CD4-positive, alpha-beta memory T cell (primary cell): ENCODE data around the gene TVP23A. TPM values are rescaled to one million over a fixed set of nuclear protein-coding genes. Genes with fewer than 3 reads are reported as not detected.
"Not testable (repeated sequence)": the region's sequence is repeated elsewhere in the genome, so short reads cannot be mapped to it uniquely, and the experiment has no call there.

Experiments
- CTCF ChIA-PET: fragments of 350-600 bp; sonication (Branson Sonifier 250); formaldehyde crosslinking; loops from one replicate; lab custom pipeline; 2021; ENCODE audit warnings: inconsistent platforms; ENCODE audit not compliant: partially characterized antibody; lab: Charles Lee
- POLR2A ChIA-PET: fragments of 350-600 bp; sonication (Branson Sonifier 250); formaldehyde crosslinking; loops from one replicate; lab custom pipeline; 2021; ENCODE audit not compliant: partially characterized antibody; lab: Charles Lee
- DNase-seq, 5 donors: peaks; one replicate each; pipeline versions ENCODE4 v3.0.0 to v3.0.0-alpha.2; 2020 to 2022; ENCODE audit warnings: mixed read lengths in 1 of 5
- H3K27ac ChIP-seq: one replicate; pipeline ENCODE4 v1.7.0; 2013; ENCODE audit warnings: low read depth, low read length
- H3K27me3 ChIP-seq: 2 replicates; pipeline ENCODE4 v1.7.0; 2013; ENCODE audit warnings: mild to moderate bottlenecking, low read length, moderate library complexity; ENCODE audit not compliant: insufficient read depth
- H3K36me3 ChIP-seq: 2 replicates; pipeline ENCODE4 v1.7.0; 2013; ENCODE audit warnings: mild to moderate bottlenecking, low read length, moderate library complexity; ENCODE audit not compliant: insufficient read depth
- H3K4me1 ChIP-seq: 2 replicates; pipeline ENCODE4 v1.7.0; 2013; ENCODE audit warnings: mild to moderate bottlenecking, low read length, moderate library complexity; ENCODE audit not compliant: insufficient read depth
- H3K4me3 ChIP-seq, 2 donors: one replicate each; pipeline ENCODE4 v1.7.0; 2013; ENCODE audit warnings: low read length in 2 of 2, mild to moderate bottlenecking in 1 of 2
- H3K9me3 ChIP-seq, 2 donors: one replicate each; pipeline ENCODE4 v1.7.0; 2013; ENCODE audit warnings: low read length in 2 of 2, control low read depth in 1 of 2; ENCODE audit not compliant: control insufficient read depth in 1 of 2
- H3K27ac Mint-ChIP-seq, 7 donors: one replicate each; pipeline ENCODE4 v1.8.0; 2020 to 2021; ENCODE audit warnings: mixed read lengths in 7 of 7, mild to moderate bottlenecking in 6 of 7, inconsistent platforms in 3 of 7, moderate library complexity in 3 of 7
- H3K27me3 Mint-ChIP-seq, 2 donors: one replicate each; pipeline ENCODE4 v1.8.0; 2020 to 2021; ENCODE audit warnings: mixed read lengths in 2 of 2
- H3K36me3 Mint-ChIP-seq, 2 donors: one replicate each; pipeline ENCODE4 v1.8.0; 2020 to 2021; ENCODE audit warnings: mixed read lengths in 2 of 2, inconsistent platforms in 1 of 2, mild to moderate bottlenecking in 1 of 2
- H3K4me1 Mint-ChIP-seq, 4 donors: one replicate each; pipeline ENCODE4 v1.8.0; 2020 to 2021; ENCODE audit warnings: mixed read lengths in 4 of 4, mild to moderate bottlenecking in 1 of 4
- H3K4me3 Mint-ChIP-seq, 8 donors: one replicate each; pipeline ENCODE4 v1.8.0; 2020 to 2021; ENCODE audit warnings: mixed read lengths in 8 of 8, mild to moderate bottlenecking in 7 of 8, moderate library complexity in 6 of 8, inconsistent platforms in 3 of 8
- H3K9me3 Mint-ChIP-seq, 8 donors: one replicate each; pipeline ENCODE4 v1.8.0; 2020 to 2021; ENCODE audit warnings: mixed read lengths in 8 of 8, mild to moderate bottlenecking in 5 of 8, inconsistent platforms in 3 of 8, moderate library complexity in 1 of 8
- intact Hi-C: fragments of 100-400 bp; cut with micrococcal nuclease; formaldehyde crosslinking; loops from one replicate; pipeline ENCODE4 v1.15.1; 2023
- polyA plus RNA-seq, 2 donors: library from polyadenylated mRNA; unstranded; fragments of 300-500 nt; fragmentation: Illumina TruSeq; gene quantifications; one replicate each; pipeline ENCODE4 v1.2.3, GENCODE V29; 2021
- total RNA-seq, 2 experiments: library from RNA; stranded (reverse); gene quantifications; one replicate each; pipeline ENCODE4 v1.2.3, GENCODE V29; 2021

TVP23A gene
- total and polyA plus RNA-seq, 4 experiments from 2014 or later = 0.18 TPM; not detected in 3

DNA sequence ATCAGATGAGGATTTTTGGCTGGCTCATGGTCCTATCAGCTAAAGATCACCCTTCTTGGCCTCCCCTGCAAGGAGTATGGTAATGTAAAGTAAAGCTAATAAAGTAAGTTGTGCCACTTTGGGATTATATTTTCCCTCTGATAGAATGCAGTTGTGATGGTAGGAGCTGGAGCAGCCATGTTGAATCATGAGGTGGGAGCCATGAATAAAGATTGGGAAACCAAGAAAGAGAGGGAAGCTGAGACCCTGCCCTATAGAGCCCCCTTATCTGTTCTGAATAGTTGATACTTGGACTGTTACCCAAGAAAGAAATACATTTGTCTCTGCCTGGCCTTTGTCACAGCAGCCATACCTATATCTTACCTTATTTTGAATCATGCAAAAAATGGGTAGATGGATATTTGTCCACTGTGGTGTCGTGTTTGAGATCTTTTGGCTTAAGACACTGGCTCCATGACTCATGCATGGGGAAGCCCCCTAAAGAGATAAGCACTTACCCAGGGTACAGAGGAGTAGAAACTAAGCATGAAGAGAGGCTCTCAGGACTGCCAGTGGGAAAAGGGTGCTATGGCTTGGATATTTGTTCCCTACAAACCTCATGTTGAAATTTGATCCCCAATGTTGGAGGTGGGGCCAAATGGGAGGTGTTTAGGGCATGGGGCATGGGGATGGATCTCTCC, 17.7 kb upstream of the TVP23A start:
- H3K27me3 ChIP-seq = no peaks in the 10 kb centered on the region
- Mint-ChIP-seq H3K27ac (no peak overlapping the region), H3K4me3 (no peak overlapping the region), H3K4me1 (no peaks in the 10 kb centered on the region), H3K27me3 (peaks cover 10 to 13% of the 10 kb centered on the region in 2 donors), H3K9me3 (peaks cover 0 to 2% (median 0%) of the 10 kb centered on the region in 8 donors), H3K36me3 (no peaks in the 10 kb centered on the region)
- no peak overlapping the region for H3K27ac ChIP-seq
- no peaks in the 10 kb centered on the region for H3K4me1 ChIP-seq
- H3K9me3 ChIP-seq = no peaks in the 10 kb centered on the region
- H3K4me3 ChIP-seq = no peak overlapping the region
- ChIA-PET POLR2A (no interaction called here), CTCF (no interaction called here)
- no peak for DNase-seq
- H3K36me3 ChIP-seq = no peaks in the 10 kb centered on the region
- intact Hi-C loops = no loop called here

- no peak overlapping the region for H3K4me3 Mint-ChIP-seq
- H3K27ac ChIP-seq = no peak overlapping the region
- H3K9me3 Mint-ChIP-seq = peaks cover 0 to 2% (median 0%) of the 10 kb centered on the region in 8 donors
- no peaks in the 10 kb centered on the region for H3K4me1 ChIP-seq
- intact Hi-C loops = no loop called here
- ChIA-PET POLR2A (no interaction called here), CTCF (no interaction called here)
- no peaks in the 10 kb centered on the region for H3K27me3 ChIP-seq
- H3K4me3 ChIP-seq = no peak overlapping the region
- H3K9me3 ChIP-seq = no peaks in the 10 kb centered on the region
- H3K36me3 ChIP-seq = no peaks in the 10 kb centered on the region
- peaks cover 8 to 9% of the 10 kb centered on the region in 2 donors for H3K27me3 Mint-ChIP-seq
- H3K36me3 Mint-ChIP-seq = no peaks in the 10 kb centered on the region
- H3K4me1 Mint-ChIP-seq = no peaks in the 10 kb centered on the region
- no peak overlapping the region for H3K27ac Mint-ChIP-seq
- no peak for DNase-seq
Measured at GRCh38 chr16:10835281-10835931, 16.8 kb upstream of the TVP23A start.

DNA sequence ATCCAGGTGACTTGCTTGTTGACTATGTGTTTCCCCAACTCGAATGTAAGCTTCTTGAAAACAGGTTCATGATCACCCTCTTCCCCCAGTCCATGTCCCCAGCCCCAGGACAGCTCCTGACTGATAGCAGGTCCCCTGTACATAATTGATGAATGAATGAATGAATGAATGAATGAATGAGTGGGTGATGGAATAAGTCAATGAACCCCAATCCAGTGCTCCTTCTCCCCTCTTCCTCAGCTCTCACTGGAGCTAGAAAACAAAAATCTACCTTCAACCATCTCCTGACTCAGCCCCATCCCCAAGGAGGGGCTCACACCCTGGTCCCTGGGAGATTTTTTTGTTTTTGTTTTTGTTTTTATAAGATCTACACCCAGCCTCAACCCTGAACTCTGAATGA, 16.2 kb upstream of the TVP23A start:
- Mint-ChIP-seq H3K36me3 (no peaks in the 10 kb centered on the region), H3K27me3 (peaks cover 8 to 9% of the 10 kb centered on the region in 2 donors), H3K4me3 (no peak overlapping the region), H3K27ac (no peak overlapping the region), H3K9me3 (peaks cover 0 to 2% (median 0%) of the 10 kb centered on the region in 8 donors), H3K4me1 (no peaks in the 10 kb centered on the region)
- no peak overlapping the region for H3K27ac ChIP-seq
- H3K4me1 ChIP-seq = no peaks in the 10 kb centered on the region
- H3K27me3 ChIP-seq = no peaks in the 10 kb centered on the region
- POLR2A ChIA-PET = no interaction called here
- CTCF ChIA-PET = no interaction called here
- no peaks in the 10 kb centered on the region for H3K9me3 ChIP-seq
- no peak for DNase-seq
- intact Hi-C loops = no loop called here
- H3K4me3 ChIP-seq = no peak overlapping the region
- H3K36me3 ChIP-seq = no peaks in the 10 kb centered on the region

DNA sequence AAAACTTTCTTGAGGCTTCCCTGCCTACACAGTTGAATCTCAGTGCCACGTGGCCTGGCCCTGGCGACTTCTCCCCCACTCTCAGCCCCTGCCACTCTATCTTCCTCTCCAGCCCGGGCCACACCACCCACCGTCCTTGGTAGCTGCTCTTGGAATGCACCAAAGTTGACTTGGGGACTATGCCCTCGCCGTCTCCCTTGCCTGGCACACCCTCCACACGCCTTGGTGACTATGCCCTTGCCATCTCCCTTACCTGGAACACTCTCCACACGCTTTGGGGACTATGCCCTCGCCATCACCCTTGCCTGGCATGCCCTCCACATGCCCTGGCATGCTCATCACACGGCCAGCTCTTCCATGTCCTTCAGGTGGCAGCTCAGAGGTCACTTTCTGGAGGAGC, 15.5 kb upstream of the TVP23A start:
- no peak for DNase-seq
- Mint-ChIP-seq H3K27ac (no peak overlapping the region), H3K4me1 (no peaks in the 10 kb centered on the region), H3K4me3 (no peak overlapping the region), H3K27me3 (peaks cover 7 to 12% of the 10 kb centered on the region in 2 donors), H3K9me3 (peaks cover 0 to 2% (median 0%) of the 10 kb centered on the region in 8 donors), H3K36me3 (no peaks in the 10 kb centered on the region)
- H3K27ac ChIP-seq = no peak overlapping the region
- intact Hi-C loops = no loop called here
- H3K4me1 ChIP-seq = no peaks in the 10 kb centered on the region
- H3K4me3 ChIP-seq = no peak overlapping the region
- H3K27me3 ChIP-seq = no peaks in the 10 kb centered on the region
- POLR2A ChIA-PET = no interaction called here
- no peaks in the 10 kb centered on the region for H3K9me3 ChIP-seq
- no peaks in the 10 kb centered on the region for H3K36me3 ChIP-seq
- CTCF ChIA-PET = no interaction called here

DNA sequence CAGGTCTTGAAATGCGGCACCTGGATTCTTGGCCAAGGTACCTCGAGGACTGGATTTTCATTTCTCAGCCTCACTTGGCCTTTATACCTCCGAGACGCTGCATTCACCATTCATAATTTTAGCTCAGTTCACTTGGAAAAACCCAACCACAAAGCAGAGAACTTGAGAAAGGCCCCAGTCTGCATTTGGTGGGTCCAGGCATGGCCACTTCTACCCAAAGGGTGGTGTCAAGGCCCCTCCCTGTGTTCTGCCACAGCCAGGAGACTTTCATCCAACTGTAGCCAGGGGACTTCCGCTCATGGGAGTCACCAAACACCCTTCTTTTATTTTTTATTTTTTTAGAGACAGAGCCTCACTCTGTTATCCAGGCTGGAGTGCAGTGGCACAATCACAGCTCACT, 14.7 kb upstream of the TVP23A start:
- DNase-seq = no peak

GRCh38 chr16:10831894-10832886, 13.6 kb upstream of the TVP23A start:
- ChIA-PET CTCF (no interaction called here), POLR2A (no interaction called here)
- no peaks in the 10 kb centered on the region for H3K36me3 Mint-ChIP-seq

More for the DNA sequence above, 14.7 kb upstream of the TVP23A start:
- H3K4me1 Mint-ChIP-seq = no peaks in the 10 kb centered on the region
- no peak overlapping the region for H3K4me3 Mint-ChIP-seq
- ChIA-PET CTCF (no interaction called here), POLR2A (no interaction called here)
- no peaks in the 10 kb centered on the region for H3K36me3 Mint-ChIP-seq
- intact Hi-C loops = no loop called here
- Histone ChIP-seq H3K4me1 (no peaks in the 10 kb centered on the region), H3K36me3 (no peaks in the 10 kb centered on the region), H3K27ac (no peak overlapping the region), H3K4me3 (no peak overlapping the region), H3K27me3 (no peaks in the 10 kb centered on the region), H3K9me3 (no peaks in the 10 kb centered on the region)
- no peak overlapping the region for H3K27ac Mint-ChIP-seq
- H3K27me3 Mint-ChIP-seq = peaks cover 6 to 12% of the 10 kb centered on the region in 2 donors
- peaks cover 0 to 2% (median 0%) of the 10 kb centered on the region in 8 donors for H3K9me3 Mint-ChIP-seq

GRCh38 chr16:10830240-10830639, 11.6 kb upstream of the TVP23A start:
- H3K36me3 Mint-ChIP-seq, H3K4me1 Mint-ChIP-seq, H3K9me3 ChIP-seq, H3K36me3 ChIP-seq, POLR2A ChIA-PET, H3K27me3 ChIP-seq, DNase-seq, H3K4me1 ChIP-seq, H3K27ac Mint-ChIP-seq, H3K9me3 Mint-ChIP-seq, H3K4me3 Mint-ChIP-seq, H3K27ac ChIP-seq, intact Hi-C loops, H3K4me3 ChIP-seq, CTCF ChIA-PET: not testable (repeated sequence)
- H3K27me3 Mint-ChIP-seq = peaks cover 6 to 12% of the 10 kb centered on the region in 2 donors

More at GRCh38 chr16:10831894-10832886, 13.6 kb upstream of the TVP23A start:
- H3K9me3 Mint-ChIP-seq = peaks cover 0 to 2% (median 0%) of the 10 kb centered on the region in 8 donors
- H3K4me1 ChIP-seq = no peaks in the 10 kb centered on the region
- H3K27ac ChIP-seq = no peak overlapping the region
- no peak for DNase-seq
- H3K4me1 Mint-ChIP-seq = no peaks in the 10 kb centered on the region
- no peaks in the 10 kb centered on the region for H3K36me3 ChIP-seq
- no peaks in the 10 kb centered on the region for H3K9me3 ChIP-seq
- intact Hi-C loops = no loop called here
- H3K27ac Mint-ChIP-seq = no peak overlapping the region
- H3K27me3 ChIP-seq = no peaks in the 10 kb centered on the region
- peaks cover 6 to 12% of the 10 kb centered on the region in 2 donors for H3K27me3 Mint-ChIP-seq
- H3K4me3 ChIP-seq = no peak overlapping the region
- no peak overlapping the region for H3K4me3 Mint-ChIP-seq
